Endothelial cell of umbilical vein (primary cell): ENCODE data around the gene KLF16. TPM values are rescaled to one million over a fixed set of nuclear protein-coding genes. Genes with fewer than 3 reads are reported as not detected.

Source experiments
- BruUV-seq: library from RNA; stranded (reverse); fragments of 400-500 nt; replicated peaks from 2 replicates; lab custom pipeline; 2021; lab: Mats Ljungman, UMichigan
- CTCF ChIA-PET: fragments of 300-600, 350-600 bp; sonication (Branson Sonifier 250); formaldehyde crosslinking; loops from one replicate; lab custom pipeline; 2021; ENCODE audit warnings: antibody characterized with exemption, inconsistent platforms; lab: Charles Lee
- POLR2A ChIA-PET: fragments of 300-600, 350-600 bp; sonication (Branson Sonifier 250); formaldehyde crosslinking; loops from one replicate; lab custom pipeline; 2021; ENCODE audit warnings: antibody characterized with exemption, inconsistent platforms; lab: Charles Lee
- DNase-seq: peaks from one replicate; pipeline ENCODE4 v3.0.0-alpha.2; 2011; ENCODE audit warnings: low read depth, low spot score
- FAIRE-seq: peaks from 2 replicates; lab custom pipeline; 2011; peaks lifted over from hg19 to GRCh38; lab: Jason Lieb, UNC
- H2AFZ ChIP-seq: 2 replicates; pipeline ENCODE4 v1.6.0; 2012; ENCODE audit warnings: low read depth, low read length, control low read depth, inconsistent platforms
- H3K27ac ChIP-seq: 2 replicates; pipeline ENCODE4 v1.5.1; 2011; ENCODE audit warnings: low read depth, mild to moderate bottlenecking, control low read depth, low read length, moderate library complexity; ENCODE audit not compliant: insufficient read depth
- H3K27me3 ChIP-seq, 2 experiments: 2 replicates each; pipeline versions ENCODE4 v1.6.0 to v1.6.1; 2011; ENCODE audit warnings: low read length in 2 of 2, mixed read lengths in 1 of 2; ENCODE audit not compliant: control insufficient read depth in 2 of 2, insufficient read depth in 2 of 2
- H3K36me3 ChIP-seq, 2 experiments: 2 replicates in 1 of 2; 3 replicates in 1 of 2; pipeline ENCODE4 v1.5.1; 2011; ENCODE audit warnings: low read length in 2 of 2, mild to moderate bottlenecking in 1 of 2, moderate library complexity in 1 of 2; ENCODE audit not compliant: control insufficient read depth in 2 of 2, insufficient read depth in 2 of 2; ENCODE audit errors: extremely low read depth in 1 of 2
- H3K4me1 ChIP-seq: 3 replicates; pipeline ENCODE4 v1.5.1; 2011; ENCODE audit warnings: mild to moderate bottlenecking, low read length; ENCODE audit not compliant: control insufficient read depth, insufficient read depth; ENCODE audit errors: extremely low read depth
- H3K4me2 ChIP-seq: 2 replicates; pipeline ENCODE4 v1.6.1; 2011; ENCODE audit warnings: low read length, control low read depth, mixed read lengths; ENCODE audit not compliant: insufficient read depth
- H3K4me3 ChIP-seq, 3 experiments: fragments of 200-600 bp in 1 of 3; sonication (generic), shearing (Covaris generic) in 1 of 3; replicated peaks in 1 of 3; 2 replicates each; pipeline ENCODE4 v1.5.1; 2011 to 2016; ENCODE audit warnings: control low read depth in 3 of 3, low read length in 3 of 3, mild to moderate bottlenecking in 2 of 3, inconsistent platforms in 1 of 3, low read depth in 1 of 3, moderate library complexity in 1 of 3; ENCODE audit not compliant: insufficient read depth in 1 of 3
- H3K79me2 ChIP-seq: 2 replicates; pipeline ENCODE4 v1.6.0; 2012; ENCODE audit warnings: low read length, inconsistent platforms; ENCODE audit not compliant: control insufficient read depth, insufficient read depth
- H3K9ac ChIP-seq: replicated peaks from 2 replicates; pipeline ENCODE3; 2011; ENCODE audit warnings: low read length, control low read depth; ENCODE audit not compliant: insufficient read depth; ENCODE audit errors: extremely low read depth
- H3K9me1 ChIP-seq: replicated peaks from 3 replicates; pipeline ENCODE4 v1.6.0; 2011; ENCODE audit warnings: mild to moderate bottlenecking, low read length; ENCODE audit not compliant: control insufficient read depth, insufficient read depth; ENCODE audit errors: extremely low read depth
- H3K9me3 ChIP-seq: replicated peaks from 2 replicates; pipeline ENCODE4 v1.5.1; 2012; ENCODE audit warnings: low read length, inconsistent platforms; ENCODE audit not compliant: control insufficient read depth, insufficient read depth
- H4K20me1 ChIP-seq: replicated peaks from 2 replicates; pipeline ENCODE3; 2011; ENCODE audit warnings: mild to moderate bottlenecking, low read length; ENCODE audit not compliant: control insufficient read depth, insufficient read depth; ENCODE audit errors: extremely low read depth
- CTCF ChIP-seq, 2 donors: IDR thresholded peaks; 1 replicate in 1 of 2; 2 replicates in 1 of 2; pipeline ENCODE4 v1.5.1; 2011; ENCODE audit warnings: low read length in 2 of 2, mild to moderate bottlenecking in 2 of 2, moderate library complexity in 2 of 2, control low read depth in 1 of 2, inconsistent platforms in 1 of 2, low read depth in 1 of 2; ENCODE audit not compliant: insufficient read depth in 1 of 2; ENCODE audit errors: extremely low read depth in 1 of 2
- EZH2 ChIP-seq: IDR thresholded peaks from 2 replicates; pipeline ENCODE4 v1.6.1; 2012; ENCODE audit warnings: borderline replicate concordance, low read depth, mild to moderate bottlenecking, moderate library complexity, low read length, inconsistent platforms; ENCODE audit not compliant: severe bottlenecking
- FOS ChIP-seq: IDR thresholded peaks from 2 replicates; pipeline ENCODE4 v1.6.1; 2011; ENCODE audit warnings: mild to moderate bottlenecking, low read length, moderate library complexity, borderline replicate concordance; ENCODE audit not compliant: insufficient read depth
- GATA2 ChIP-seq: IDR thresholded peaks from 2 replicates; pipeline ENCODE4 v1.7.0; 2011; ENCODE audit warnings: low read depth, mild to moderate bottlenecking, moderate library complexity, mixed read lengths, low read length; ENCODE audit not compliant: insufficient read length, insufficient read depth
- JUN ChIP-seq: IDR thresholded peaks from 2 replicates; pipeline ENCODE4 v1.6.1; 2011; ENCODE audit warnings: borderline replicate concordance, low read depth; ENCODE audit not compliant: insufficient read length, insufficient read depth
- MAX ChIP-seq: IDR thresholded peaks from 2 replicates; pipeline ENCODE4 v1.6.1; 2011; ENCODE audit not compliant: insufficient read depth, insufficient read length
- MYC ChIP-seq: IDR thresholded peaks from one replicate; pipeline ENCODE4 v1.6.1; 2011; ENCODE audit warnings: mild to moderate bottlenecking, low read depth, low read length
- POLR2A ChIP-seq: IDR thresholded peaks from 2 replicates; pipeline ENCODE4 v1.6.1; 2012; ENCODE audit warnings: low read depth, mild to moderate bottlenecking, control low read depth, low read length
- POLR2AphosphoS5 ChIP-seq: IDR thresholded peaks from 2 replicates; pipeline ENCODE4 v1.6.1; 2012; ENCODE audit warnings: low read depth, mild to moderate bottlenecking, control low read depth, low read length, moderate library complexity; ENCODE audit not compliant: insufficient read depth
- dilution Hi-C: fragments of 300-500 bp; cut with MboI; formaldehyde crosslinking; loops from one replicate; pipeline ENCODE4 v1.15.0; 2019; ENCODE audit warnings: low sequenced_read_pairs; ENCODE audit not compliant: extremely low pct_ligation_motif_present
- intact Hi-C: fragments of 100-400 bp; cut with micrococcal nuclease; formaldehyde crosslinking; loops from one replicate; pipeline ENCODE4 v1.10.0; 2022
- polyA plus RNA-seq, 4 experiments: library from polyadenylated mRNA; depleted of rRNA in 3 of 4; stranded (reverse) in 3 of 4; unstranded in 1 of 4; fragments of >200 nt; gene quantifications; 2 replicates each; pipeline versions ENCODE4 v1.2.1 to v1.2.3, GENCODE V29; 2011 to 2012; ENCODE audit warnings: missing spikeins in 1 of 4
- total RNA-seq: library from RNA; stranded (reverse); gene quantifications from 2 replicates; pipeline ENCODE4 v1.2.3, GENCODE V29; 2021

KLF16 gene
- total and polyA plus RNA-seq, 2 donors (not counting 3 experiments of a cell fraction or from before 2014, with no cell fraction given), result 11.6 to 36.6 TPM

GRCh38 chr19:1814833-1815604 lies 48.4 kb downstream of the KLF16 start:
- intact Hi-C loops, result loop anchor here (5.0 kb wide), 1 partner anchor 38 kb away; no protein-coding TSS in a partner anchor
- Histone ChIP-seq H3K36me3 (peaks cover 3 to 30% of the 10 kb centered on the region in 2 experiments), H3K79me2 (no peaks in the 10 kb centered on the region), H3K4me2 (no peak overlapping the region), H3K9me3 (no peaks in the 10 kb centered on the region), H3K9me1 (no peaks in the 10 kb centered on the region), H3K9ac (no peak overlapping the region), H3K27ac (no peak overlapping the region), H3K4me3 (no peak overlapping the region), H2AFZ (no peak overlapping the region), H3K4me1 (peaks cover 13% of the 10 kb centered on the region), H4K20me1 (no peaks in the 10 kb centered on the region), H3K27me3 (no peaks in the 10 kb centered on the region)
- no peak for DNase-seq
- no peak for FAIRE-seq
- no TSS peak for BruUV-seq
- CTCF ChIA-PET, result interaction anchor here (0.9 to 4.0 kb wide), 2 partner anchors 11 to 143 kb away, joined by 3 to 24 read pairs; no protein-coding TSS in a partner anchor
- POLR2A ChIA-PET, result no interaction called here
- TF ChIP-seq MAX (no peak), POLR2AphosphoS5 (no peak), FOS (no peak)
- dilution Hi-C loops, result no loop called here

GRCh38 chr19:1814391-1814790 lies 49.0 kb downstream of the KLF16 start:
- Histone ChIP-seq H3K36me3 (peaks cover 3 to 25% of the 10 kb centered on the region in 2 experiments), H3K4me3 (no peak overlapping the region), H3K4me2 (no peak overlapping the region), H3K4me1 (peaks cover 13% of the 10 kb centered on the region), H3K79me2 (no peaks in the 10 kb centered on the region), H3K27ac (no peak overlapping the region), H3K9me1 (no peaks in the 10 kb centered on the region), H3K9ac (no peak overlapping the region), H3K9me3 (no peaks in the 10 kb centered on the region), H2AFZ (no peak overlapping the region), H4K20me1 (no peaks in the 10 kb centered on the region), H3K27me3 (no peaks in the 10 kb centered on the region)
- FAIRE-seq (no peak), DNase-seq (no peak)
- dilution Hi-C loops (no loop called here), intact Hi-C loops (loop anchor here (5.0 kb wide), 1 partner anchor 37 kb away; no protein-coding TSS in a partner anchor)
- ChIA-PET CTCF (interaction anchor here (0.9 to 4.0 kb wide), 3 partner anchors 12 to 142 kb away, joined by 3 to 24 read pairs (median 4); no protein-coding TSS in a partner anchor), POLR2A (no interaction called here)
- no peak for TF ChIP-seq MYC
- TF ChIP-seq FOS, result no peak
- no peak for TF ChIP-seq CTCF (IDR thresholded peaks at IDR 0.05; ENCODE audit: extremely low read depth in 1 of 2, insufficient read depth in 1 of 2, low read depth in 1 of 2, low read length in 2 of 2)
- no peak for TF ChIP-seq JUN
- no peak for TF ChIP-seq POLR2AphosphoS5
- TF ChIP-seq EZH2, result no peak
- no peak for TF ChIP-seq POLR2A
- TF ChIP-seq MAX, result no peak
- no peak for TF ChIP-seq GATA2
- BruUV-seq, result no TSS peak
